K562 (cell line): ENCODE measurements around the gene NDFIP1. TPM values are rescaled to one million over a fixed set of nuclear protein-coding genes. Genes with fewer than 3 reads are reported as not detected.

Experiments used
- CCAR2 ChIP-seq: fragments of 200-400 bp; formaldehyde crosslinking; IDR thresholded peaks from 2 replicates; pipeline ENCODE4 v1.6.1; 2017; ENCODE audit warnings: mild to moderate bottlenecking, low read depth, low read length
- CEBPG ChIP-seq, 3 experiments: fragments of 200-800 bp in 1 of 3; sonication (Bioruptor generic) in 1 of 3; sonication (generic) in 1 of 3; formaldehyde crosslinking in 1 of 3; IDR thresholded peaks in 2 of 3; conservative IDR thresholded peaks in 1 of 3; 2 replicates each; pipeline versions ENCODE4 v1.6.1 to v1.8.0; 2016 to 2022; ENCODE audit warnings: missing compliant biosample characterization in 2 of 3, missing genetic modification characterization in 2 of 3, mild to moderate bottlenecking in 1 of 3, missing genetic modification reagents in 1 of 3
- CREM ChIP-seq: IDR thresholded peaks from 2 replicates; pipeline ENCODE4 v1.6.1; 2014; ENCODE audit warnings: antibody characterized with exemption, low read depth
- CTCFL ChIP-seq: IDR thresholded peaks from 2 replicates; pipeline ENCODE4 v1.6.1; 2011; ENCODE audit warnings: borderline replicate concordance, low read depth, mild to moderate bottlenecking, moderate library complexity, low read length; ENCODE audit not compliant: insufficient read depth, poor library complexity, severe bottlenecking
- HES1 ChIP-seq: fragments of 450-650 bp; IDR thresholded peaks from 2 replicates; pipeline ENCODE4 v1.6.1; 2016; ENCODE audit warnings: low read depth, mild to moderate bottlenecking, moderate library complexity
- HMG20B ChIP-seq: fragments of 250-450 bp; sonication (Bioruptor Pico); IDR thresholded peaks from 2 replicates; pipeline ENCODE4 v1.5.0; 2021; ENCODE audit warnings: mild to moderate bottlenecking
- MTA1 ChIP-seq: fragments of 450-650 bp; IDR thresholded peaks from 2 replicates; pipeline ENCODE4 v1.6.1; 2017; ENCODE audit warnings: borderline replicate concordance
- NR2C2 ChIP-seq, 2 experiments: fragments of 200-800 bp in 1 of 2; sonication (Bioruptor generic) in 1 of 2; sonication (generic) in 1 of 2; formaldehyde crosslinking in 1 of 2; IDR thresholded peaks; 2 replicates each; pipeline versions ENCODE4 v1.6.1 to v1.8.0; 2016 to 2022; ENCODE audit warnings: mild to moderate bottlenecking in 1 of 2, missing compliant biosample characterization in 1 of 2, missing genetic modification characterization in 1 of 2, missing genetic modification reagents in 1 of 2
- PTBP1 ChIP-seq: fragments of 200-400 bp; formaldehyde crosslinking; IDR thresholded peaks from 2 replicates; pipeline ENCODE4 v1.6.1; 2017; ENCODE audit warnings: low read depth, low read length
- SIN3B ChIP-seq: fragments of 450-650 bp; IDR thresholded peaks from 2 replicates; pipeline ENCODE4 v1.6.1; 2017; ENCODE audit warnings: low read depth, mild to moderate bottlenecking, moderate library complexity
- ZBTB40 ChIP-seq, 2 experiments: fragments of 450-650 bp in 1 of 2; sonication (generic) in 1 of 2; formaldehyde crosslinking in 1 of 2; IDR thresholded peaks; 2 replicates each; pipeline versions ENCODE4 v1.7.1 to v1.9.0; 2016 to 2022; ENCODE audit warnings: inconsistent platforms in 1 of 2, mild to moderate bottlenecking in 1 of 2, missing genetic modification reagents in 1 of 2
- ZNF324 ChIP-seq: fragments of 250-450 bp; sonication (Bioruptor Pico); IDR thresholded peaks from 2 replicates; pipeline ENCODE4 v1.4.0; 2020; ENCODE audit warnings: mild to moderate bottlenecking
- ZNF354B ChIP-seq: fragments of 250-450 bp; sonication (Bioruptor Pico); IDR thresholded peaks from 2 replicates; pipeline ENCODE4 v1.4.0; 2020
- polyA plus RNA-seq, 8 experiments: library from polyadenylated mRNA; depleted of rRNA in 4 of 8; stranded (reverse) in 5 of 8; unstranded in 3 of 8; fragments of >200 nt; fragmentation: Nextera tagmentation in 2 of 8; fragmentation: Illumina TruSeq in 1 of 8; extraction: Ambion mirVana in 2 of 8; extraction: Trizol in 1 of 8; gene quantifications; 2 replicates each; pipeline versions ENCODE4 v1.2.1 to v1.2.3, GENCODE V29; 2011 to 2014; ENCODE audit warnings: inconsistent platforms in 1 of 8, missing spikeins in 1 of 8
- total RNA-seq, 7 experiments: library from RNA; depleted of rRNA in 6 of 7; stranded (reverse); fragments of >200 nt in 6 of 7; fragmentation: Illumina TruSeq in 2 of 7; extraction: Trizol in 2 of 7; gene quantifications; 2 replicates each; pipeline versions ENCODE4 v1.2.1 to v1.2.3, GENCODE V29; 2011 to 2021; ENCODE audit warnings: low replicate concordance in 1 of 7

NDFIP1 gene
- total and polyA plus RNA-seq, 9 of the 15 experiments (the other 6 are each of a cell fraction or from before 2014, with no cell fraction given): 5.3 to 37.5 (median 31.9) TPM

- TF ChIP-seq CTCFL (no peak), ZBTB40 (IDR thresholded peaks at IDR 0.05) (0 out of 2 replicates have a peak, but pooled peaks have one; percentile 19), ZBTB40 (CRISPR knock-in tag; IDR thresholded peaks at IDR 0.05) (no peak; the same call in 1 of the 2 replicates), SIN3B (no peak), NR2C2 (CRISPR knock-in tag; IDR thresholded peaks at IDR 0.05) (no peak), NR2C2 (tag; IDR thresholded peaks at IDR 0.05) (no peak), ZNF354B (CRISPR knock-in tag) (no peak), CEBPG (CRISPR knock-in tag; IDR thresholded peaks at IDR 0.05) (no peak; the same call in 1 of the 2 replicates), CEBPG (tag; conservative IDR thresholded peaks at IDR 0.05 in 1 of 2, IDR thresholded peaks at IDR 0.05 in 1 of 2) (no peak), MTA1 (no peak), HMG20B (no peak), CCAR2 (no peak), CREM (peak; percentile 19; the same call in 1 of the 2 replicates), ZNF324 (CRISPR knock-in tag) (no peak), PTBP1 (no peak), HES1 (0 out of 2 replicates have a peak, but pooled peaks have one; percentile 16)
Measured at GRCh38 chr5:142109331-142110045, 909 bp downstream of the NDFIP1 start (continued).
